ENCODE measurements around the gene NDUFV3.
"Not testable (repeated sequence)": the region's sequence is repeated elsewhere in the genome, so short reads cannot be mapped to it uniquely, and the experiment has no call there.

The NDUFV3 gene

DNA sequence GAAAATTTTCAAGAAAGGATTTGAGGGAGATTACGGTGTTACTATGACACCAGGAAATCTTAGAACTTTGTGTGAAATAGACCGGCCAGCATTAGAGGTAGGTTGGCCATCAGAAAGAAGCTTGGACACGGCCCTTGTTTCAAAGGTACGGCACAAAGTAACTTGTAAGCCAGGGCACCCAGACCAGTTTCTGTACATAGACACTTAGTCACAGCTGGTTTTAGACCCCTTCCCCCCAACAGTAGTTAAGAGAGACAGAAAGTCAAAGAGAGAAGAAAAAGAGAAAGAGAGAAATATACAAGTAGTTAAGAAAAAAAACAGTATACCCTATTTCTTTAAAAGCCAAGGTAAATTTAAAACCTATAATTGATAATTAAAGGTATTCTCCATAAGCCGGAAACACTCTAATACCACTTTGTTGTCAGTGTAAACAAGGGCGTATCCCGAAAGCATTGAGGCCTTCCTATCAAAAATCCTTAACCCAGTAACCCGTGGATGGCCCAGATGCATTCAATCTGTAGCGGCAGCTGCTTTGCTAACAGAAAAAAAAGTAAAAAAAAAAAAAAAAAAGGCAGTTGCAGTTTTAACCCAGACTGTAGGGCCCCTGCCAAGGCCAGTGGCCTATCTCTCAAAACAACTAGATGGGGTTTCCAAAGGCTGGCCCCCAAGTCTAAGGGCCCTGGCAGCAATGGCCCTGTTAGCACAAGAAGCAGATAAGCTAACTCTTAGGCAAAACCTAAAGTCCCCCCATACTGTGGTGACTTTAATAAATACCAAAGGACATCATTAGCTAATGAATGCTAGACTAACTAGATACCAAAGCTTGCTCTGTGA, 40.2 kb downstream of the NDUFV3 start:
- not testable (repeated sequence) for DNase-seq

DNA sequence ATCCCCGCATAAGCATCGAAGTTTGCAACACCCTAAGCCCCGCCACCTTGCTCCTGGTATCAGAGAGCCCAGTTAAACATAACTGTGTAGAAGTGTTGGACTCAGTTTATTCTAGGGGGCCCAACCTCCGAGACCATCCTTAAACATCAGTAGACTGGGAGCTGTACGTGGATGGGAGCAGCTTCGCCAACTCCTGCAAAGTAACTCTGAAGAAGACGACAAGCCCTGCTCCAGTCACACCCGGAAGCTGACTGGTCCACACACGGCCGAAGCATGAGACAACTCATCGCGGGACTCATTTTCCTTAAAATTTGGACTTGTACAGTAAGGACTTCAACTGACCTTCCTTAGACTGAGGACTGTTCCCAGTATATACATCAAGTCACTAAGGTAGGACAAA, 40.9 kb downstream of the NDUFV3 start:
- not testable (repeated sequence) for DNase-seq

DNA sequence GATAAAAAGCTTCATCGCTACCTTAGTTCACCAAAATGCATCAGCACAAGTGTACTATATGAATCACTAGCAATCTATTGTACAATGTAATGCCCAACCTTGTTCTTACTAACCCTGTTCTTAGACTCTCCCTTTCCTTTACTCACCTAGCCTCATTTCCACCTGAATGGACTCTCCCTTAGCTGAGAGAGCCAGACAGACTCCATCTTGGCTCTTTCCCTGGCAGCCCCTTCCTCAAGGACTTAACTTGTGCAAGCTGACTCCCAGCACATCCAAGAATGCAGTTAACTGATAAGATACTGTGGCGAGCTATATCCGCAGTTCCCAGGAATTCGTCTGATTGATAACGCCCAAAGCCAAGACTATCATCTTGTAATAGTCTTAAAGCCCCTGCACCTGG, 43.3 kb downstream of the NDUFV3 start:
- not testable (repeated sequence) for DNase-seq

DNA sequence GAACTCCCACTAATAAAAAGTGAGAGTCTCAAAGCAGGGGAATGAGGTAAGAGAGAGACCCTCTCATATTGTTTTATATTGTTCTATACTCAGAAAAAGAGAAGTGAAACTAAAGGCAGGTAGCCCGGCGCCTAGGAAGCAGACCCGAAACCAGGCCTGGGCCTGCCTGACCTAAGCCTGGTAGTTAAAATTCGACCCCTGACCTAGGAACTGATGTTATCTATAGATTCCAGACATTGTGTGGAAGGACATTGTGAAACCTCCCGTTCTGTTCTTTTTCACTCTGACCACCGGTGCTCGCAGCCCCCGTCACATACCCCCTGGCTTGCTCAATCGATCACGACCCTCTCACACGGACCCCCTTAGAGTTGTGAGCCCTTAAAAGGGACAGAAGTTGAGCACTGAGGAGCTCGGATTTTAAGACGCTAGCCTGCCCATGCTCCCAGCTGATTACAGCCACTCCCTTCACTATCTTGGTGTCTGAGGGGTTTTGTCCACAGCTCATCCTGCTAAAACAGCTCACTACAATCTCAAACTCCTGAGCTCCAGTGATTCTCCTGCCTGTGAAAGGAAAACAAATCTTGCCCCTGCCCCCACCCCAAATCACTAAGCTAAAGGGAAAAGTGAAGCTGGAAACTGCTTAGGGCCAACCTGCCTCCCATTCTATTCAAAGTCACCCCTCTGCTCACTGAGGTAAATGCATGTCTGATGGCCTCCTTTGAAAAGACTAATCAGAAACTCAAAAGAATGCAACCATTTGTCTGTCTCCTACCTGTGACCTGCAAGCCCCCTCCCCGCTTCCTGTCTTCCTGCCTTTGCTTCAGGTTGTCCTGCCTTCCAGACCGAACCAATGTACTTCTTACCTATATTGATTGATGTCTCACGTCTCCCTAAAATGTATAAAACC, 44.2 kb downstream of the NDUFV3 start:
- DNase-seq, result not testable (repeated sequence)

DNA sequence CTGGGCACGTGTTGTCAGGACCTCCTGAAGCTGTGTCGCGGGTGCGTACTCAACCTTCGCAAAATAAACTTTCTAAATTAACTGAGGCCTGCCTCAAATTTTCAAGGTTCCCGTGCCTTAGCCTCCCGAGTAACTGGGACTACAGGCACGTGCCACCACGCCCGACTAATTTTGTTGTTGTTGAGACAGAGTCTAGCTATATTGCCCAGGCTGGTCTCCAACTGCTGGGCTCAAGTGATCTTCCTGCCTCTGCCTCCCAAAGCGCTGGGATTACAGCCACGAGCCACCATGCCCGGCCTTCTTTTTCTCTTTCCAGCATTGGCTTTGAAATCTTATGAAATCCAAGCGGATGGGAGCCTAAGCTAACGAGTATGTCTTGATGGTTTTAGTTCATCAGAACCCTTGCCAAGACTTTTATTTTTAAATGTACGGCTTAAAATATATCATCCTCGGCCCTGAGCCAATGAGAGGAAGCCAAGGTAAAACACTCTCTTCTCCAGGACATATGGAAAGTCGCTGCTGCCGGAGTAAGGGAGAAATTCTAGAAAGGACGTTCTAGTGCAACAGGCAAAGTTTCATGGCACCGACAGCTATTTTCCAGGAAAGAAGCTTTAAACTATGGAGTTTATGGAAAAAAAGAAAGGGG, 45.0 kb downstream of the NDUFV3 start:
- DNase-seq, result peak in 3 of 58 donors; percentile 12 to 46 (median 29)

- DNase-seq, result not testable (repeated sequence)
These were observed 45.5 kb downstream of the NDUFV3 start for GRCh38 chr21:42938606-42938995.

DNA sequence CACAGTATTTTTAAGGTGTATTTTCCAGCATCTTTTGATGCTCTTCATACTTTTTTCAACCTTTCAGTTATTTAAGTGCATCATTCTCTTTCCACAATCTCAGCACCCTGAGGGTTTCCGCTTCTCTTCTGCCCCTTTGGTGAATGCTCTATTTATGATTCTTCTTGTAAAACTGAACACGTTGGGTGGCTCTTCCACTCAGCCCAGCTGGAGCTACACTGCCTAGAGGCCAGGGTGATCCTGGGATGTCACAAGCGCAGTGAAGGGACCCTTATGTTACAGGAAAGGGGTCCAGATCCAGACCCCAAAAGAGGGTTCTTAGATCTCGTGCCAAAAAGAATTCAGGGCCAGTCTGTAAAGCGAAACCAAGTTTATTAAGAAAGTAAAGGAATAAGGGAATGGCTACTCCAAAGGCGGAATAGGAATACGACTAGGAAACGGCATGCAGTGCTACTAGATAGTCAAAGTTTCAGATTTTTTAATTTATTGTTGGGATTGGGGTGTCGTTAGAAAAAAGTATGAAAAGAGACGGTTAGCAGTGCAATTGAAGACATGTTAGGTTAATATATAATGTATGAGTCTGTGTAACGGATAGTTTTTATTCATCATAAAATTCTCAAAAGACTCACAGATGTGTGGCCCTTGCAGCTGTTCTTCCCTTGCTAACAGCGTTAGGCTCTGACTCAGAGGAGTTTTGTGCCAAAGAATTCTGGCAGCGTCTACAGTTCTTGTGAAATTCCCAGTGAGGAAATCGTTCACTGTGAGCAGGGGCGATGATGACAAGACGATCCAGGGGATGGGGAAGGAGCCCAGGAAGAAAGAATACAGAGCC, 46.7 kb downstream of the NDUFV3 start:
- DNase-seq, result peak in 49 of 58 donors; percentile 10 to 87 (median 49)

DNA sequence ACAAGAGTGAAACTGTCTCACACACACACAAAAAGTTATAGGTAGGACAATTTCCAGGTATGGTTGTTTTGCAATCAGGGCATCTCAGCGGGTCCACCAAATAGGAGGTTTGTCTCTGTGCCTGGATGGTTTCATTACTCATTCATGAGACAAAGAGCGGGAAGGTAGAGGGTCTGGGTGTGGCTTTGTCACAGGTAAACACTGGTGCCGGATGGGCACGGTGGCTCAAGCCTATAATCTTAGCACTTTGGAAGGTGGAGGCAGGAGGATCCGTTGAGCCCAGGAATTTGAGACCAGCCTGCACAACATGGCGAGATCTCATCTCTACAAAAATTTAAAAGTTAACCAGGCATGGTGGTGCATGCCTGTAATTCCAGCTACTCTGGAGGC, 48.6 kb downstream of the NDUFV3 start:
- DNase-seq, result no peak

GRCh38 chr21:42942244-42942643, 49.1 kb downstream of the NDUFV3 start:
- DNase-seq, result no peak

GRCh38 chr21:42949094-42949755, 56.1 kb downstream of the NDUFV3 start:
- DNase-seq, result not testable (repeated sequence)

DNA sequence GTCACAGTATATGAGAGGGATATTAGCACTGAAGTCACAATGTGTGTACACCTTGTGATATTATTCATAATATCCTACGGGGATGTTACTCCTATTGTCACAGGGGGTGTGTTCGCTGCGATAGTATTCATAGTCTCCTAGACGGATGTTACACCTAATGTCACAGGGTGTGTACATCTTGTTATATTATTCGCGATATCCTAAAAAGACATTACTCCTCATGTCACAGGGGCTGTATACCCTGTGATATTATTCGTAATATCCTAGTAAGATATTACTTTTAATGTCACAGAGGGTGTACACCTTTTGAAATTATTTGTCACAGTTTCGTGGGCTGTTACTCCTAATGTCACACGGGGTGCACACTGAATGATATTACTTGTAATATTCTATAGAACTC, 58.1 kb downstream of the NDUFV3 start:
- not testable (repeated sequence) for DNase-seq

GRCh38 chr21:42956824-42957630, 63.9 kb downstream of the NDUFV3 start:
- peak in 20 of 58 donors; percentile 56 to 99 (median 91) for DNase-seq

DNA sequence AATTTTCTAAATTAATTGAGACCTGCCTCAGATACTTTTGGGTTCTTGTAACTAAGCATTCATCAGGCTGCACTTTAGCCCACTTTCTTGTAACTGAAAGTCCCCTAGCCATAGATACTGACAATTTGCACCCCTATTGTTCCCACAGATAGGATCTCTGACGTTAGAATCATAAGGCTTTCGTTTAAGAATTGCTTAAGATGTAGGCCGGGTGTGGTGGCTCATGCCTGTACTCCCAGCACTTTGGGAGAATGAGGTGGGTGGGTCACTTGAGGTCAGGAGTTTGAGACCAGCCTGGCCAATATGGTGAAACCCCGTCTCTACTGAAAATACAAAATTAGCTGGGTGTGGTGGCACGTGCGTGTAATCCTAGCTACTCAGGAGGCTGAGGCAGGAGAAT, 65.0 kb downstream of the NDUFV3 start:
- DNase-seq, result not testable (repeated sequence)

DNA sequence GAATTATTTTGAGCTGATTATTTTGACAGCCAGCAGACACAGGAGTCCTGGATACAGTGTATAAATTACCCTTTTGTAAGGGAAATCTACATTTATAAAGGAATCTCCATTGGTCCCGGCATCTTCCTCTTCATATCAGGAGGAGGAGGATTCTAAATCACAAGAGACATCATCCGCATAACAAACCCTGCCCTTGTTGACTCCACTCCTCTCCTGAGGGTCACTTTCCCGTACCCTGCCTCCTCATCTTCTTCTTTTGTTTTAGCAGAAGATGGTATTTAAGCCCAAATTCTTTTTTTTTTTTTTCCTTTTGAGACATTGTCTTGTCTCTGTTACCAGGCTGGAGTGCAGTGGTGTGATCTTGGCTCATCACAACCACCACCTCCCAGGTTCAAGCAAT, 66.6 kb downstream of the NDUFV3 start:
- DNase-seq, result no peak

DNA sequence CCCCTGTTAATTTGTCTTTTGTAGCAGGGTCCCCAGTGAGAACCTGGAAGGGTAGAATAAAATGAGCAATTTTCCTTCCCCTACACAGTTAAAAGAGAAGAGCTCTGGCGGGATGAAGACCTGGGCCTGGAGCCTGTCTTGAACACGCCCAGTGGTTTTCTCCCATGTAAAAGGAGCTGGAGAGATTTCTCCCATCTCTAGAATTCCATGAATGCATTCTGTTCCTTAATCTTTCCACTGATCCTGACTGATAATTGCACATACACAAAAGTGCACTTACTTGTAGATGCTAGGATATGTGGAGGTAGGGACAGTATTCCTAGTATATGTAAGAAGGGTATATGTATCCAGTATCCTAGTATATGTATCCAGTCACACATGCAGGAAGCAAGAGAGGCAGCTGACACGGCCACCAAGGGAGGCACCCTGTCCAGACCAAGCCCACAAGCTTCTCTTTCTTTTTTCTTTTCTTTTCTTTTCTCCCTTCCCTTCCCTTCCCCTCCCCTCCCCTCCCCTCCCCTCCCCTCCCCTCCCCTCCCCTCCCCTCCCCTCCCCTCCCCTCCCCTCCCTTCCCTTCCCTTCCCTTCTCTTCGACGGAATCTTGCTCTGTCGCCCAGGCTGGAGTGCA, 69.4 kb downstream of the NDUFV3 start:
- DNase-seq, result no peak
